Mesothelial cell of epicardium (in vitro differentiated cells): Measurements from ENCODE around the gene SOX6. TPM values are rescaled to one million over a fixed set of nuclear protein-coding genes. Genes with fewer than 3 reads are reported as not detected.

Experiments
- DNase-seq, 2 experiments: peaks; one replicate each; pipeline ENCODE4 v3.0.0; 2021; ENCODE audit warnings: low spot score in 2 of 2; ENCODE audit not compliant: unreplicated experiment in 2 of 2
- H3K27ac Mint-ChIP-seq: 2 replicates; pipeline ENCODE4 v1.8.0; 2021; ENCODE audit warnings: mixed read lengths
- H3K27me3 Mint-ChIP-seq: 2 replicates; pipeline ENCODE4 v1.8.0; 2021; ENCODE audit warnings: low read depth, mixed read lengths
- H3K36me3 Mint-ChIP-seq: 2 replicates; pipeline ENCODE4 v1.8.0; 2021; ENCODE audit warnings: mixed read lengths
- H3K4me1 Mint-ChIP-seq: 2 replicates; pipeline ENCODE4 v1.8.0; 2021; ENCODE audit warnings: mixed read lengths
- H3K4me3 Mint-ChIP-seq: 2 replicates; pipeline ENCODE4 v1.8.0; 2021; ENCODE audit warnings: mild to moderate bottlenecking, moderate library complexity, mixed read lengths
- H3K9me3 Mint-ChIP-seq: 2 replicates; pipeline ENCODE4 v1.8.0; 2021; ENCODE audit warnings: mixed read lengths
- CTCF ChIP-seq: fragments of 200-600 bp; sonication (generic); IDR thresholded peaks from one replicate; pipeline ENCODE4 v1.5.0; 2021; ENCODE audit warnings: antibody characterized with exemption; ENCODE audit not compliant: unreplicated experiment
- total RNA-seq: library from RNA; stranded (reverse); gene quantifications from 3 replicates; pipeline ENCODE4 v1.2.1, GENCODE V29; 2021

Gene SOX6
- total RNA-seq, 1 donor from 2014 or later, result 46.4 TPM

DNA sequence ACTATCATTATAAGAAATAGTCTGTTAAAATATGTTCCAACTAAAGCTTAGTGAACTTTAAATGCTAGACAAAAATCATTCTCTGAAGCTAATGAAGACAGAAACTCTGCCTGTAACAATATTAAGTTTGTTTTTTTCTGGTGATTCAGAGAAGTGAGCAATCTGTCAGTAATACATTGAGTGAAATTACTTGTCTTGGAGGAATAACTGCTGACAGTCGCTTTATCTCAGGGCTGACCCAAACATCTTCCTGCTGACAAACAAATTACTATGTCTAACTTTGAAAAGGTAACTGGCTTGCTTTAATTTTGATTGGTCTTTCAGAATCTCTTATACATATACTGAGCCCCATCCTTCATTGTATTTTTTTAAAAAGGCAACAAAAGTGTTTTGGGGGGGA, 264.5 kb downstream of the SOX6 start:
- H3K27me3 Mint-ChIP-seq, result no peaks in the 10 kb centered on the region
- H3K27ac Mint-ChIP-seq, result no peak overlapping the region
- no peaks in the 10 kb centered on the region for H3K9me3 Mint-ChIP-seq
- peaks cover 32% of the 10 kb centered on the region for H3K4me1 Mint-ChIP-seq
- H3K36me3 Mint-ChIP-seq, result no peaks in the 10 kb centered on the region
- TF ChIP-seq CTCF, result no peak
- no peak for DNase-seq
- H3K4me3 Mint-ChIP-seq, result no peak overlapping the region

DNA sequence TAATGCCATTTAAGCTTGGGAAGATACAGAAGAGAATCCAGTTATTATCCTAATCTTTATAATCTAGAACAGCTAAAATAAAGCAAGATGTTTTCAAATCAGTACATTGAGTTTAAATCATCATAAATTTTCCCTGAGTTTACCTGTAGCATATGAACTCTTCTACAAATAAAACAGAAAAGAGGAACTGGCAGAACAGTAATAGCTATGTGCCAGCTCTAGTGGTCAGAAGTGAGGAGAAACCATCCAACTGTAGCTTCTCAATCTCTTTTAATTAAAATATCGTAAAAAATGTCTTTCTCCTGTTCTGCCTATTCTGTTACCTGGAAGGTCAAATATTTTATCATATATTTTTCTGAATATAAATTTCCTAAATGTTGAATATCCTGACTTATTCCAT, 266.9 kb downstream of the SOX6 start:
- no peak overlapping the region for H3K27ac Mint-ChIP-seq
- no peak for DNase-seq
- no peak overlapping the region for H3K4me3 Mint-ChIP-seq
- H3K9me3 Mint-ChIP-seq, result no peaks in the 10 kb centered on the region
- H3K36me3 Mint-ChIP-seq, result no peaks in the 10 kb centered on the region
- H3K4me1 Mint-ChIP-seq, result peaks cover 28% of the 10 kb centered on the region
- TF ChIP-seq CTCF, result no peak
- H3K27me3 Mint-ChIP-seq, result no peaks in the 10 kb centered on the region

- H3K27ac Mint-ChIP-seq, result no peak overlapping the region
- H3K4me1 Mint-ChIP-seq, result peaks cover 21% of the 10 kb centered on the region
- H3K27me3 Mint-ChIP-seq, result no peaks in the 10 kb centered on the region
- no peak overlapping the region for H3K4me3 Mint-ChIP-seq
- TF ChIP-seq CTCF, result no peak
- H3K36me3 Mint-ChIP-seq, result no peaks in the 10 kb centered on the region
- DNase-seq, result no peak
- no peaks in the 10 kb centered on the region for H3K9me3 Mint-ChIP-seq
These were observed 267.6 kb downstream of the SOX6 start for GRCh38 chr11:16088774-16089173.

DNA sequence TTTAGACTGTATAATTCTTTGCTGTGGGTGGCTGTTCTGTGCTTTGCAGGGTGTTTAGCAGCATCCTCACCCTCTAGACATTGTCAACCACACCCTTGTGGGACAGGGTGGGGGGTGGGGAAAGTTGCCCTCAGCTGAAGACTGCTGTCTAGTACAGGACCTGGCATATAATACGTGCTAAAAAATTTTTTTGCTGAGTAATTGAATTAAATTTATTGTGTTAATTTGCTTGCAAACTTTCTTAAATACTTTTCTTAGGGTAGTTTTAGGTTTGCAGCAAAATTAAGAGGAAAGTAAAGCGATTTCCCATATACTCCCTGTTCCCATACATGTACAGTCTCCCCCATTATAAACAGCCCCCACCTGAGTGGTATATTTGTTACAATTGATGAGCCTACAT, 268.5 kb downstream of the SOX6 start:
- no peak for TF ChIP-seq CTCF
- Mint-ChIP-seq H3K4me1 (peaks cover 18% of the 10 kb centered on the region), H3K27me3 (no peaks in the 10 kb centered on the region), H3K4me3 (no peak overlapping the region), H3K27ac (no peak overlapping the region), H3K36me3 (no peaks in the 10 kb centered on the region), H3K9me3 (no peaks in the 10 kb centered on the region)
- no peak for DNase-seq

DNA sequence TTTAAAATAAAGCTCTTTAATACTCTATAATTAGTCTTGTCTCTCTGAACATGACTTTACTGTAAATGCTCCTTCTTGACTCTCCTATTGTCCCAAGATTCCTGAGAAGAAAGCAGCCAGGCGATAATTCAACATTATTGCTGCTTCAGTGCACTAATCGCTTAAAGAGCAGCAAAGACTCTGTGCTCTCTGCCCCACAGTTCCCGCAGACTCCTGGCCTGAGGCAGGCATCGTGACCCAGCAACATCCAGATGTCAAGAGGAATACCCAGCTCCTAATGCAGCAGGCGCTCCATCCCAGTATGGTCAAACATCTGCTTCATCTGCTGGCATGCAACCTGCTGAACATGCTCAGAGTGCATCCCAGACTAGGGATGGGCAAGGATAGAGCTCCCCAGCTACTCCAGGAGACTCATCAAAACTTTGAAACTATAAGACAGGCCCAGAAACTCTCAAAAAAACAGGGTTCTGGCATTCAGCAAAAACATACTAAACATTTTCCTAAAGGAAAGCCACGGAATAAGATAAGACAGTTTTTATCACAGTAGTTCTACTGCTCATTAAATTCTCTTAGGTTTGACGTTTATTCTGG, 270.0 kb downstream of the SOX6 start:
- Mint-ChIP-seq H3K4me3 (no peak overlapping the region), H3K27ac (no peak overlapping the region), H3K27me3 (no peaks in the 10 kb centered on the region), H3K36me3 (no peaks in the 10 kb centered on the region), H3K9me3 (no peaks in the 10 kb centered on the region), H3K4me1 (peaks cover 18% of the 10 kb centered on the region)
- TF ChIP-seq CTCF, result no peak
- no peak for DNase-seq
